Measurements from ENCODE around the gene RALGPS1. TPM values are rescaled to one million over a fixed set of nuclear protein-coding genes. Genes with fewer than 3 reads are reported as not detected.

RALGPS1 gene
- total and polyA plus RNA-seq, 2 of the 13 experiments (the other 11 are each of a cell fraction or from before 2014, with no cell fraction given): 3.7 to 6.5 TPM

GRCh38 chr9:126956917-126957686 is 42.5 kb downstream of the RALGPS1 start:
- H3K4me3 ChIP-seq (replicated peaks in 1 of 3; ENCODE audit: insufficient read depth in 1 of 3, low read depth in 2 of 3, low read length in 3 of 3): no peak overlapping the region
- H3K9ac ChIP-seq (ENCODE audit: insufficient read depth, low read depth, low read length): no peak overlapping the region
- intact Hi-C loops (cut with micrococcal nuclease; ENCODE audit: unreplicated experiment) (no loop called here), in situ Hi-C loops (cut with HindIII; ENCODE audit: extremely low pct_ligation_motif_present, low pct_unique_long_range_greater_than_20kb) (no loop called here)
- ATAC-seq (no peak), FAIRE-seq (no peak), DNase-seq (ENCODE audit: low spot score) (no peak)
- no peak overlapping the region for H3K4me2 ChIP-seq (ENCODE audit: low read depth, low read length)
- no peak for TF ChIP-seq KDM5B (CRISPR knock-in tag; IDR thresholded peaks at IDR 0.05; ENCODE audit: borderline replicate concordance)
- TF ChIP-seq SETDB1 (CRISPR knock-in tag; IDR thresholded peaks at IDR 0.05; ENCODE audit: borderline replicate concordance): no peak
- no peak for TF ChIP-seq HOMEZ (CRISPR knock-in tag; IDR thresholded peaks at IDR 0.05; ENCODE audit: low read depth)
- no peak for TF ChIP-seq RBFOX2 (IDR thresholded peaks at IDR 0.05; ENCODE audit: low read depth, low read length)
- no peak for TF ChIP-seq RCOR2 (CRISPR knock-in tag; IDR thresholded peaks at IDR 0.05)
- H4K20me1 ChIP-seq (ENCODE audit: insufficient read depth, low read length): no peaks in the 10 kb centered on the region
- no peaks in the 10 kb centered on the region for H3K9me3 ChIP-seq (ENCODE audit: low read length)
- H3K79me2 ChIP-seq (ENCODE audit: insufficient read depth, low read length): no peaks in the 10 kb centered on the region
- 86% methylated on average over 7 of the region's 7 CpGs for WGBS (ENCODE audit: low lambda C conversion rate)
- no peak overlapping the region for H3K27ac ChIP-seq (ENCODE audit: extremely low read length, insufficient read depth, low read length)
- BruUV-seq (replicated peaks): no TSS peak
- ChIA-PET CTCF (ENCODE audit: low intra/inter-chr PET ratio, low total read pairs) (no interaction called here), POLR2A (no interaction called here)
- H2AFZ ChIP-seq (ENCODE audit: low read length): no peak overlapping the region
- no peaks in the 10 kb centered on the region for H3K36me3 ChIP-seq (replicated peaks in 1 of 2; ENCODE audit: control insufficient read depth in 1 of 2, insufficient read depth in 2 of 2, low read length in 2 of 2)
- H3K4me1 ChIP-seq (ENCODE audit: insufficient read depth, low read length): peaks cover 6% of the 10 kb centered on the region; the same call in 1 of the 2 replicates
- H3K27me3 ChIP-seq (ENCODE audit: control insufficient read depth in 1 of 2, insufficient read depth in 2 of 2, low read length in 2 of 2): no peaks in the 10 kb centered on the region

- Histone ChIP-seq H2AFZ (ENCODE audit: low read length) (no peak overlapping the region), H3K79me2 (ENCODE audit: insufficient read depth, low read length) (no peaks in the 10 kb centered on the region), H4K20me1 (ENCODE audit: insufficient read depth, low read length) (no peaks in the 10 kb centered on the region), H3K9me3 (ENCODE audit: low read length) (no peaks in the 10 kb centered on the region), H3K27me3 (ENCODE audit: control insufficient read depth in 1 of 2, insufficient read depth in 2 of 2, low read length in 2 of 2) (no peaks in the 10 kb centered on the region), H3K4me3 (replicated peaks in 1 of 3; ENCODE audit: insufficient read depth in 1 of 3, low read depth in 2 of 3, low read length in 3 of 3) (no peak overlapping the region), H3K27ac (ENCODE audit: extremely low read length, insufficient read depth, low read length) (no peak overlapping the region), H3K4me2 (ENCODE audit: low read depth, low read length) (no peak overlapping the region), H3K4me1 (ENCODE audit: insufficient read depth, low read length) (peaks cover 6% of the 10 kb centered on the region; the same call in 1 of the 2 replicates), H3K36me3 (replicated peaks in 1 of 2; ENCODE audit: control insufficient read depth in 1 of 2, insufficient read depth in 2 of 2, low read length in 2 of 2) (no peaks in the 10 kb centered on the region), H3K9ac (ENCODE audit: insufficient read depth, low read depth, low read length) (no peak overlapping the region)
- WGBS (ENCODE audit: low lambda C conversion rate): 77% methylated on average over 3 of the region's 3 CpGs
- BruUV-seq (replicated peaks): no TSS peak
- FAIRE-seq (no peak), ATAC-seq (no peak), DNase-seq (ENCODE audit: low spot score) (no peak)
- CTCF ChIA-PET (ENCODE audit: low intra/inter-chr PET ratio, low total read pairs): no interaction called here
- in situ Hi-C loops (cut with HindIII; ENCODE audit: extremely low pct_ligation_motif_present, low pct_unique_long_range_greater_than_20kb): no loop called here
- intact Hi-C loops (cut with micrococcal nuclease; ENCODE audit: unreplicated experiment): no loop called here
- POLR2A ChIA-PET: no interaction called here
- no peak for TF ChIP-seq HBP1 (CRISPR knock-in tag; IDR thresholded peaks at IDR 0.05; ENCODE audit: low read depth)
- TF ChIP-seq NR3C1 (CRISPR knock-in tag; IDR thresholded peaks at IDR 0.05): no peak
- TF ChIP-seq ZNF34 (CRISPR knock-in tag; IDR thresholded peaks at IDR 0.05; ENCODE audit: borderline replicate concordance): no peak
- no peak for TF ChIP-seq AFF4 (CRISPR knock-in tag; IDR thresholded peaks at IDR 0.05)
- TF ChIP-seq ZNF367 (CRISPR knock-in tag; IDR thresholded peaks at IDR 0.05; ENCODE audit: borderline replicate concordance): no peak
- TF ChIP-seq NR1H2 (CRISPR knock-in tag; IDR thresholded peaks at IDR 0.05; ENCODE audit: borderline replicate concordance, low read depth): no peak
- no peak for TF ChIP-seq ZC3H13 (CRISPR knock-in tag; IDR thresholded peaks at IDR 0.05)
Measured at GRCh38 chr9:126957687-126958053, 43.1 kb downstream of the RALGPS1 start.

Measured in HepG2 (cell line).